Panc1 (cell line): ENCODE measurements around the gene PCDH1. TPM values are rescaled to one million over a fixed set of nuclear protein-coding genes. Genes with fewer than 3 reads are reported as not detected.

ENCODE experiments used
- ATAC-seq: fragments of 200-7000 bp; cut with Tn5 transposase; 2 replicates; pipeline ENCODE4 v1.9.1; 2020; ENCODE audit warnings: mild to moderate bottlenecking, moderate library complexity
- BruUV-seq: library from RNA; stranded (reverse); fragments of 400-500 nt; replicated peaks from 2 replicates; lab custom pipeline; 2021; lab: Mats Ljungman, UMichigan
- CTCF ChIA-PET: fragments of 300-600 bp; sonication (Branson Sonifier 250); formaldehyde crosslinking; loops from one replicate; lab custom pipeline; 2022; ENCODE audit warnings: antibody characterized with exemption; lab: Charles Lee
- POLR2A ChIA-PET: fragments of 300-600 bp; sonication (Branson Sonifier 250); formaldehyde crosslinking; loops from one replicate; lab custom pipeline; 2022; ENCODE audit warnings: antibody characterized with exemption; lab: Charles Lee
- DNase-seq: peaks from one replicate; pipeline ENCODE4 v3.0.0-alpha.2; 2010; ENCODE audit warnings: low read depth, low spot score
- H3K27ac ChIP-seq: 2 replicates; pipeline ENCODE4 v1.5.1; 2011; ENCODE audit warnings: mild to moderate bottlenecking, low read length, inconsistent platforms
- H3K27me3 ChIP-seq: fragments of 200-500 bp; sonication (Bioruptor generic); 2 replicates; pipeline ENCODE4 v1.6.0; 2014; ENCODE audit warnings: low read length, inconsistent platforms; ENCODE audit not compliant: control insufficient read depth, insufficient read depth
- H3K36me3 ChIP-seq: fragments of 200-500 bp; sonication (Bioruptor generic); 2 replicates; pipeline ENCODE4 v1.5.1; 2014; ENCODE audit warnings: inconsistent platforms, mild to moderate bottlenecking, low read length, moderate library complexity; ENCODE audit not compliant: control insufficient read depth, insufficient read depth
- H3K4me1 ChIP-seq: 2 replicates; pipeline ENCODE4 v1.5.1; 2011; ENCODE audit warnings: inconsistent platforms, mild to moderate bottlenecking, low read length, moderate library complexity; ENCODE audit not compliant: control insufficient read depth, insufficient read depth
- H3K4me3 ChIP-seq, 2 experiments: 2 replicates each; pipeline ENCODE4 v1.5.1; 2011 to 2012; ENCODE audit warnings: low read depth in 2 of 2, low read length in 2 of 2, mild to moderate bottlenecking in 2 of 2, inconsistent platforms in 1 of 2, moderate library complexity in 1 of 2
- H3K9me3 ChIP-seq: fragments of 200-500 bp; sonication (Bioruptor generic); 2 replicates; pipeline ENCODE4 v1.5.1; 2014; ENCODE audit warnings: low read depth, mild to moderate bottlenecking, inconsistent platforms, low read length, moderate library complexity; ENCODE audit not compliant: control insufficient read depth, insufficient read depth
- CTCF ChIP-seq: fragments of 450-650 bp; IDR thresholded peaks from 2 replicates; pipeline ENCODE4 v1.5.1; 2017; ENCODE audit warnings: mild to moderate bottlenecking
- POLR2AphosphoS5 ChIP-seq: IDR thresholded peaks from 2 replicates; pipeline ENCODE4 v1.6.1; 2012; ENCODE audit warnings: mild to moderate bottlenecking, low read depth, low read length, moderate library complexity
- REST ChIP-seq, 2 experiments: IDR thresholded peaks; 2 replicates each; pipeline ENCODE4 v1.6.1; 2011 to 2012; ENCODE audit warnings: low read depth in 2 of 2, control low read depth in 1 of 2, low read length in 1 of 2, mild to moderate bottlenecking in 1 of 2, moderate library complexity in 1 of 2; ENCODE audit not compliant: insufficient read depth in 1 of 2
- SIN3A ChIP-seq: IDR thresholded peaks from 2 replicates; pipeline ENCODE4 v1.6.1; 2012; ENCODE audit warnings: low read depth, mild to moderate bottlenecking, low read length, moderate library complexity, borderline replicate concordance; ENCODE audit not compliant: insufficient read depth
- TCF7L2 ChIP-seq: IDR thresholded peaks from 2 replicates; pipeline ENCODE4 v1.6.1; 2011; ENCODE audit warnings: mild to moderate bottlenecking, low read depth, low read length, inconsistent platforms
- in situ Hi-C: cut with HindIII; loops from 2 replicates; pipeline ENCODE4 v1.10.0; 2016; ENCODE audit warnings: low sequenced_read_pairs, low pct_unique_long_range_greater_than_20kb
- intact Hi-C: fragments of 100-400 bp; cut with micrococcal nuclease; formaldehyde crosslinking; loops from one replicate; pipeline ENCODE4 v1.10.0; 2022; ENCODE audit not compliant: unreplicated experiment
- total RNA-seq: library from RNA; stranded (reverse); gene quantifications from one replicate; pipeline ENCODE4 v1.2.1, GENCODE V29; 2021; ENCODE audit not compliant: unreplicated experiment

Gene PCDH1
- total RNA-seq, 1 experiment from 2014 or later: 9.0 TPM

DNA sequence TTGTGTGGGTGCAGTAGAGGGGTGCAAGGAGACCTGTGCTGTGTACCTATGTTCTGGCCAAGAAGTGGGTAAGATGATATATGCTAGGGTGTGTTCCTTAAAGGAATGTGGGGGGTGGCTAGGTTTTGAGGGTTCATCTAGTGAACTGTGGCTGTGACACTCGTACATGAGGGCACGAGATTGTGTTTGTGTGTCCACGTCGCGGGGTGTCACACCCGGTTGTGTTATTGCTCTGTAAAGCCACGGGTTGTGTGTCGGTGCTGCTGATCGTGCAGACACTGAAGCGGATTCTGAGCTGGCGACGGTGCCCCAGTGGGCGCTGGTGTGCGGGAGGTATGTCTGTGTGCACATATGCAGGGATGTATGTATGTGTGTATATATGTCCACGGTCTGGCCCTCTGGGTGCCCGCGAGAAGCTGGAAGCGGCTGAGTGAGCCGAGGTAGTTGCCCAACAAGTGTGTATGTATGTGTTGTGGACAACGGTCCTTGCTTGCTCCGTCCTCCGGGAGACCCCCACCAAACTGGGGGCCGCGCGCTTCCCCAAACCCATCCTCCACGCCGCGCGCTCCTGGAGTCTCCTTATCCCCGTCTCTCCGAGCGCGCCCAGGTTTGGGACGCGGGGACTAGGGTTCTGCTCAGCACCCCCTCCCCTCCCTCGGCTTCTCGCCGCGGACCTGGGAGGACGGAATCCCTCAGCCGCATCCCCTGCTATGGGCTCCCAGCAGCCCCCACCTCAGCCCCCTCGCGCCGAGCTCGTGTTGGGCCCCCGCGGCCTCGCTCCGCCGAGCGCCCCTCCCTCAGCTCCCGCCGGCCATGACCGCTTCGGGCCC, 639 bp downstream of the PCDH1 start:
- Histone ChIP-seq H3K4me1 (peaks cover 14% of the 10 kb centered on the region), H3K4me3 (peak overlapping the region; percentile 45 to 46), H3K27me3 (peaks cover 7% of the 10 kb centered on the region), H3K9me3 (no peaks in the 10 kb centered on the region), H3K27ac (no peak overlapping the region), H3K36me3 (no peaks in the 10 kb centered on the region; the same call in 1 of the 2 replicates)
- ChIA-PET CTCF (interaction anchor here (0.6 to 2.3 kb wide), 5 partner anchors 52 to 205 kb away, joined by 3 to 19 read pairs (median 6); no protein-coding TSS in a partner anchor), POLR2A (interaction anchor here (0.8 kb wide), 1 partner anchor 175 kb away, joined by 3 read pairs; no protein-coding TSS in a partner anchor)
- no peak for TF ChIP-seq CTCF
- TF ChIP-seq TCF7L2: no peak
- TF ChIP-seq POLR2AphosphoS5: no peak
- TF ChIP-seq REST (IDR thresholded peaks at IDR 0.05; ENCODE audit: insufficient read depth in 1 of 2, low read depth in 2 of 2, low read length in 1 of 2): no peak
- no peak for TF ChIP-seq SIN3A
- peak; percentile 24 for ATAC-seq
- BruUV-seq: no TSS peak
- in situ Hi-C loops: no loop called here
- no peak for DNase-seq
- intact Hi-C loops: loop anchor here (2.0 kb wide), 2 partner anchors 175 to 185 kb away; no protein-coding TSS in a partner anchor

GRCh38 chr5:141876628-141877355, 1.4 kb downstream of the PCDH1 start:
- Histone ChIP-seq H3K27ac (no peak overlapping the region), H3K36me3 (no peaks in the 10 kb centered on the region; the same call in 1 of the 2 replicates), H3K9me3 (no peaks in the 10 kb centered on the region), H3K27me3 (peaks cover 7% of the 10 kb centered on the region), H3K4me3 (peak overlapping the region; percentile 45 to 46), H3K4me1 (peaks cover 14% of the 10 kb centered on the region)
- POLR2A ChIA-PET: no interaction called here
- BruUV-seq: no TSS peak
- no peak for ATAC-seq
- DNase-seq: no peak
- in situ Hi-C loops (no loop called here), intact Hi-C loops (no loop called here)
- CTCF ChIA-PET: no interaction called here
- TF ChIP-seq REST (IDR thresholded peaks at IDR 0.05; ENCODE audit: insufficient read depth in 1 of 2, low read depth in 2 of 2, low read length in 1 of 2) (no peak), TCF7L2 (no peak), POLR2AphosphoS5 (no peak), SIN3A (no peak), CTCF (no peak)
